Endothelial cell (in vitro differentiated cells): ENCODE results near the gene APBB2. TPM values are rescaled to one million over a fixed set of nuclear protein-coding genes. Genes with fewer than 3 reads are reported as not detected.

Experiments
- DNase-seq: peaks from one replicate; pipeline ENCODE4 v3.0.0; 2021; ENCODE audit warnings: low spot score
- H3K27ac Mint-ChIP-seq: one replicate; pipeline ENCODE4 v1.8.0; 2021; ENCODE audit warnings: mixed read lengths, inconsistent platforms; ENCODE audit not compliant: unreplicated experiment
- H3K27me3 Mint-ChIP-seq: one replicate; pipeline ENCODE4 v1.8.0; 2021; ENCODE audit warnings: mild to moderate bottlenecking, moderate library complexity, mixed read lengths, inconsistent platforms; ENCODE audit not compliant: unreplicated experiment
- H3K36me3 Mint-ChIP-seq: one replicate; pipeline ENCODE4 v1.8.0; 2021; ENCODE audit warnings: mild to moderate bottlenecking, low read depth, mixed read lengths, inconsistent platforms; ENCODE audit not compliant: unreplicated experiment
- H3K4me1 Mint-ChIP-seq: one replicate; pipeline ENCODE4 v1.8.0; 2021; ENCODE audit warnings: mild to moderate bottlenecking, mixed read lengths, inconsistent platforms; ENCODE audit not compliant: unreplicated experiment
- H3K4me3 Mint-ChIP-seq: one replicate; pipeline ENCODE4 v1.8.0; 2021; ENCODE audit warnings: mild to moderate bottlenecking, mixed read lengths, inconsistent platforms; ENCODE audit not compliant: unreplicated experiment
- H3K9me3 Mint-ChIP-seq: one replicate; pipeline ENCODE4 v1.8.0; 2021; ENCODE audit warnings: mixed read lengths, inconsistent platforms; ENCODE audit not compliant: unreplicated experiment
- CTCF ChIP-seq: fragments of 200-600 bp; sonication (generic); IDR thresholded peaks from one replicate; pipeline ENCODE4 v1.5.0; 2021; ENCODE audit warnings: antibody characterized with exemption; ENCODE audit not compliant: unreplicated experiment
- total RNA-seq: library from RNA; stranded (reverse); fragmentation: NEBNext Ultra II Directional; extraction: Animal tissue kit (Norgen Biotek cat#: 25700); gene quantifications from one replicate; pipeline ENCODE4 v1.2.1, GENCODE V29; 2021; ENCODE audit not compliant: unreplicated experiment

Gene APBB2
- total RNA-seq, 1 donor from 2014 or later, result 103 TPM

GRCh38 chr4:41257257-41257901, 43.0 kb upstream of the APBB2 start:
- H3K27me3 Mint-ChIP-seq, result peaks cover 2% of the 10 kb centered on the region
- H3K4me3 Mint-ChIP-seq, result peak overlapping the region; percentile 95
- no peaks in the 10 kb centered on the region for H3K9me3 Mint-ChIP-seq
- peaks cover 24% of the 10 kb centered on the region for H3K36me3 Mint-ChIP-seq
- peak; percentile 52 for DNase-seq
- peaks cover 20% of the 10 kb centered on the region for H3K4me1 Mint-ChIP-seq
- no peak for TF ChIP-seq CTCF
- H3K27ac Mint-ChIP-seq, result no peak overlapping the region

GRCh38 chr4:41256740-41257256, 42.5 kb upstream of the APBB2 start, which contains the start of gene UCHL1:
UCHL1 (plus strand) TSS chr4:41256928; CDS start chr4:41256977, 49 bp downstream.
- no peaks in the 10 kb centered on the region for H3K9me3 Mint-ChIP-seq
- peak within 1 kb of the TSS; percentile 95 for H3K4me3 Mint-ChIP-seq
- peaks cover 20% of the 10 kb centered on the region for H3K4me1 Mint-ChIP-seq
- peak within 1 kb of the TSS; percentile 91 for H3K27ac Mint-ChIP-seq
- peak; percentile 93 for DNase-seq
- peaks cover 2% of the 10 kb centered on the region for H3K27me3 Mint-ChIP-seq
- TF ChIP-seq CTCF, result no peak
- H3K36me3 Mint-ChIP-seq, result peaks cover 23% of the 10 kb centered on the region

- peaks cover 18% of the 10 kb centered on the region for H3K36me3 Mint-ChIP-seq
- H3K4me1 Mint-ChIP-seq, result peaks cover 20% of the 10 kb centered on the region
- DNase-seq, result peak; percentile 5
- no peaks in the 10 kb centered on the region for H3K9me3 Mint-ChIP-seq
- peaks cover 2% of the 10 kb centered on the region for H3K27me3 Mint-ChIP-seq
- no peak for TF ChIP-seq CTCF
- H3K4me3 Mint-ChIP-seq, result peak overlapping the region; percentile 79
- H3K27ac Mint-ChIP-seq, result peak overlapping the region; percentile 55
These were observed 41.9 kb upstream of the APBB2 start for GRCh38 chr4:41256131-41256739.

GRCh38 chr4:41245983-41246382, 31.6 kb upstream of the APBB2 start:
- H3K9me3 Mint-ChIP-seq, result no peaks in the 10 kb centered on the region
- H3K27me3 Mint-ChIP-seq, result no peaks in the 10 kb centered on the region

More at GRCh38 chr4:41245983-41246382, 31.6 kb upstream of the APBB2 start:
- Mint-ChIP-seq H3K27ac (no peak overlapping the region), H3K4me1 (no peaks in the 10 kb centered on the region), H3K36me3 (no peaks in the 10 kb centered on the region), H3K4me3 (no peak overlapping the region)
- TF ChIP-seq CTCF, result no peak
- no peak for DNase-seq
